ENCODE results near the gene CTTN. TPM values are rescaled to one million over a fixed set of nuclear protein-coding genes. Genes with fewer than 3 reads are reported as not detected.

The CTTN gene
- total RNA-seq, 1 donor from 2014 or later: 211 TPM

- H3K9me3 Mint-ChIP-seq: no peaks in the 10 kb centered on the region
- TF ChIP-seq CTCF (conservative IDR thresholded peaks at IDR 0.05): no peak
- H3K4me1 Mint-ChIP-seq (ENCODE audit: unreplicated experiment): peaks cover 15% of the 10 kb centered on the region
- no peak for DNase-seq (ENCODE audit: extremely low spot score, unreplicated experiment)
- H3K27ac Mint-ChIP-seq: no peak overlapping the region
- H3K27me3 Mint-ChIP-seq: no peaks in the 10 kb centered on the region
- H3K36me3 Mint-ChIP-seq: no peaks in the 10 kb centered on the region
- no peak overlapping the region for H3K4me3 Mint-ChIP-seq
These were observed 61.8 kb downstream of the CTTN start for GRCh38 chr11:70460111-70460510.

GRCh38 chr11:70460964-70461363 is 62.6 kb downstream of the CTTN start:
- no peak for TF ChIP-seq CTCF (conservative IDR thresholded peaks at IDR 0.05)

GRCh38 chr11:70462818-70463477 is 64.6 kb downstream of the CTTN start:
- H3K36me3 Mint-ChIP-seq: no peaks in the 10 kb centered on the region
- H3K4me3 Mint-ChIP-seq: no peak overlapping the region
- H3K9me3 Mint-ChIP-seq: no peaks in the 10 kb centered on the region
- no peak for DNase-seq (ENCODE audit: extremely low spot score, unreplicated experiment)
- peaks cover 6% of the 10 kb centered on the region for H3K27me3 Mint-ChIP-seq
- peaks cover 7% of the 10 kb centered on the region for H3K4me1 Mint-ChIP-seq (ENCODE audit: unreplicated experiment)
- no peak for TF ChIP-seq CTCF (conservative IDR thresholded peaks at IDR 0.05)
- H3K27ac Mint-ChIP-seq: no peak overlapping the region

More at GRCh38 chr11:70460964-70461363, 62.6 kb downstream of the CTTN start:
- H3K27me3 Mint-ChIP-seq: peaks cover 6% of the 10 kb centered on the region
- DNase-seq (ENCODE audit: extremely low spot score, unreplicated experiment): no peak
- H3K27ac Mint-ChIP-seq: no peak overlapping the region
- peaks cover 7% of the 10 kb centered on the region for H3K4me1 Mint-ChIP-seq (ENCODE audit: unreplicated experiment)
- H3K9me3 Mint-ChIP-seq: no peaks in the 10 kb centered on the region
- no peaks in the 10 kb centered on the region for H3K36me3 Mint-ChIP-seq
- H3K4me3 Mint-ChIP-seq: no peak overlapping the region

- Mint-ChIP-seq H3K4me3 (no peak overlapping the region), H3K36me3 (no peaks in the 10 kb centered on the region), H3K4me1 (ENCODE audit: unreplicated experiment) (peaks cover 8% of the 10 kb centered on the region), H3K27me3 (peaks cover 6% of the 10 kb centered on the region), H3K9me3 (no peaks in the 10 kb centered on the region), H3K27ac (no peak overlapping the region)
- no peak for DNase-seq (ENCODE audit: extremely low spot score, unreplicated experiment)
- no peak for TF ChIP-seq CTCF (conservative IDR thresholded peaks at IDR 0.05)
These were observed 65.3 kb downstream of the CTTN start for GRCh38 chr11:70463478-70464255.

GRCh38 chr11:70464509-70465361 is 66.4 kb downstream of the CTTN start:
- no peak overlapping the region for H3K4me3 Mint-ChIP-seq

More at GRCh38 chr11:70464509-70465361, 66.4 kb downstream of the CTTN start:
- TF ChIP-seq CTCF (conservative IDR thresholded peaks at IDR 0.05): no peak
- Mint-ChIP-seq H3K36me3 (no peaks in the 10 kb centered on the region), H3K27ac (no peak overlapping the region), H3K9me3 (no peaks in the 10 kb centered on the region), H3K4me1 (ENCODE audit: unreplicated experiment) (peaks cover 8% of the 10 kb centered on the region), H3K27me3 (peaks cover 6% of the 10 kb centered on the region)
- no peak for DNase-seq (ENCODE audit: extremely low spot score, unreplicated experiment)

Data from type B pancreatic cell (in vitro differentiated cells).